OCI-LY3 (cell line): ENCODE results near the gene C20orf202.

Source experiments
- H2AFZ ChIP-seq: fragments of 200-600, 300-600 bp; shearing (Covaris generic); 2 replicates; pipeline ENCODE4 v1.6.0; 2014; ENCODE audit warnings: antibody characterized with exemption, low read depth, low read length
- H3K27ac ChIP-seq: fragments of 200-600, 300-600 bp; sonication (generic); 2 replicates; pipeline ENCODE4 v1.5.1; 2014; ENCODE audit warnings: mild to moderate bottlenecking, low read length, moderate library complexity, mixed read lengths
- H3K27me3 ChIP-seq: fragments of 200-600, 300-600 bp; sonication (generic); 2 replicates; pipeline ENCODE4 v1.6.1; 2014; ENCODE audit warnings: low read depth, low read length, mixed read lengths
- H3K36me3 ChIP-seq: fragments of 200-600, 300-600 bp; sonication (generic); replicated peaks from 2 replicates; pipeline ENCODE3; 2014; ENCODE audit warnings: low read depth, low read length, mixed read lengths
- H3K4me1 ChIP-seq: fragments of 300-600, 200-600 bp; sonication (generic); 2 replicates; pipeline ENCODE4 v1.6.1; 2014; ENCODE audit warnings: low read length, mixed read lengths
- H3K4me2 ChIP-seq: fragments of 200-600, 300-600 bp; sonication (generic); 2 replicates; pipeline ENCODE4 v1.6.1; 2014; ENCODE audit warnings: low read length, mixed read lengths
- H3K4me3 ChIP-seq: fragments of 300-600, 200-600 bp; sonication (generic); 2 replicates; pipeline ENCODE4 v1.5.1; 2014; ENCODE audit warnings: antibody characterized with exemption, mild to moderate bottlenecking, low read length, moderate library complexity
- H3K79me2 ChIP-seq: fragments of 300-600, 200-600 bp; shearing (Covaris generic); 2 replicates; pipeline ENCODE4 v1.6.1; 2014; ENCODE audit warnings: mild to moderate bottlenecking, low read length, mixed read lengths
- H3K9ac ChIP-seq: fragments of 300-600, 200-600 bp; shearing (Covaris generic); 2 replicates; pipeline ENCODE4 v1.6.0; 2014; ENCODE audit warnings: mild to moderate bottlenecking, low read length, moderate library complexity
- H3K9me3 ChIP-seq: fragments of 200-600, 300-600 bp; shearing (Covaris generic); 2 replicates; pipeline ENCODE4 v1.6.1; 2014; ENCODE audit warnings: low read length, mixed read lengths; ENCODE audit not compliant: insufficient read depth
- H4K20me1 ChIP-seq: fragments of 200-600, 300-600 bp; sonication (generic); 2 replicates; pipeline ENCODE4 v1.6.1; 2016; ENCODE audit warnings: low read length, mixed read lengths; ENCODE audit not compliant: insufficient read depth
- EZH2phosphoT487 ChIP-seq: fragments of 200-600 bp; shearing (Covaris generic); IDR thresholded peaks from 2 replicates; pipeline ENCODE4 v1.6.1; 2018; ENCODE audit warnings: antibody characterized with exemption, mixed run types, low read depth
- TF ChIP-seq, protein P1 (sequence below): fragments of 200-600, 300-600 bp; sonication (generic); IDR thresholded peaks from 2 replicates; pipeline ENCODE4 v1.5.1; 2014; ENCODE audit warnings: antibody characterized with exemption, low read length, low read depth

C20orf202 gene

GRCh38 chr20:1224205-1224890 lies 21.1 kb downstream of the C20orf202 start:
- Histone ChIP-seq H3K27ac (no peak overlapping the region), H3K36me3 (no peaks in the 10 kb centered on the region), H3K4me3 (no peak overlapping the region), H3K4me2 (no peak overlapping the region), H3K27me3 (peaks cover 7% of the 10 kb centered on the region; the same call in 1 of the 2 replicates), H3K9ac (no peak overlapping the region), H4K20me1 (no peaks in the 10 kb centered on the region), H3K9me3 (no peaks in the 10 kb centered on the region), H2AFZ (no peak overlapping the region), H3K79me2 (no peaks in the 10 kb centered on the region), H3K4me1 (no peaks in the 10 kb centered on the region)
- TF ChIP-seq, protein P1, sequence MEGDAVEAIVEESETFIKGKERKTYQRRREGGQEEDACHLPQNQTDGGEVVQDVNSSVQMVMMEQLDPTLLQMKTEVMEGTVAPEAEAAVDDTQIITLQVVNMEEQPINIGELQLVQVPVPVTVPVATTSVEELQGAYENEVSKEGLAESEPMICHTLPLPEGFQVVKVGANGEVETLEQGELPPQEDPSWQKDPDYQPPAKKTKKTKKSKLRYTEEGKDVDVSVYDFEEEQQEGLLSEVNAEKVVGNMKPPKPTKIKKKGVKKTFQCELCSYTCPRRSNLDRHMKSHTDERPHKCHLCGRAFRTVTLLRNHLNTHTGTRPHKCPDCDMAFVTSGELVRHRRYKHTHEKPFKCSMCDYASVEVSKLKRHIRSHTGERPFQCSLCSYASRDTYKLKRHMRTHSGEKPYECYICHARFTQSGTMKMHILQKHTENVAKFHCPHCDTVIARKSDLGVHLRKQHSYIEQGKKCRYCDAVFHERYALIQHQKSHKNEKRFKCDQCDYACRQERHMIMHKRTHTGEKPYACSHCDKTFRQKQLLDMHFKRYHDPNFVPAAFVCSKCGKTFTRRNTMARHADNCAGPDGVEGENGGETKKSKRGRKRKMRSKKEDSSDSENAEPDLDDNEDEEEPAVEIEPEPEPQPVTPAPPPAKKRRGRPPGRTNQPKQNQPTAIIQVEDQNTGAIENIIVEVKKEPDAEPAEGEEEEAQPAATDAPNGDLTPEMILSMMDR = no peak
- TF ChIP-seq EZH2phosphoT487 = no peak

GRCh38 chr20:1225263-1225782 lies 22.1 kb downstream of the C20orf202 start:
- no peak overlapping the region for H2AFZ ChIP-seq
- no peaks in the 10 kb centered on the region for H3K9me3 ChIP-seq
- H3K4me1 ChIP-seq = no peaks in the 10 kb centered on the region
- H3K36me3 ChIP-seq = no peaks in the 10 kb centered on the region
- no peak overlapping the region for H3K9ac ChIP-seq
- H3K27me3 ChIP-seq = peaks cover 14% of the 10 kb centered on the region
- no peak overlapping the region for H3K4me2 ChIP-seq
- H3K79me2 ChIP-seq = no peaks in the 10 kb centered on the region
- no peaks in the 10 kb centered on the region for H4K20me1 ChIP-seq
- no peak for TF ChIP-seq EZH2phosphoT487
- TF ChIP-seq, protein P1 = no peak
- no peak overlapping the region for H3K27ac ChIP-seq
- H3K4me3 ChIP-seq = no peak overlapping the region

GRCh38 chr20:1225783-1226654 lies 22.8 kb downstream of the C20orf202 start, which contains the start of gene RAD21L1:
Gene RAD21L1 (plus strand): TSS chr20:1226044. CDS start chr20:1228454, 2,410 bp downstream.
- Histone ChIP-seq H4K20me1 (no peaks in the 10 kb centered on the region), H3K79me2 (no peaks in the 10 kb centered on the region), H2AFZ (no peak within 1 kb of the TSS), H3K4me3 (no peak within 1 kb of the TSS), H3K4me2 (no peak within 1 kb of the TSS), H3K27ac (no peak within 1 kb of the TSS), H3K27me3 (peaks cover 19% of the 10 kb centered on the region), H3K4me1 (no peaks in the 10 kb centered on the region), H3K36me3 (no peaks in the 10 kb centered on the region), H3K9me3 (no peaks in the 10 kb centered on the region), H3K9ac (no peak within 1 kb of the TSS)
- TF ChIP-seq, protein P1 = no peak
- TF ChIP-seq EZH2phosphoT487 = no peak

DNA sequence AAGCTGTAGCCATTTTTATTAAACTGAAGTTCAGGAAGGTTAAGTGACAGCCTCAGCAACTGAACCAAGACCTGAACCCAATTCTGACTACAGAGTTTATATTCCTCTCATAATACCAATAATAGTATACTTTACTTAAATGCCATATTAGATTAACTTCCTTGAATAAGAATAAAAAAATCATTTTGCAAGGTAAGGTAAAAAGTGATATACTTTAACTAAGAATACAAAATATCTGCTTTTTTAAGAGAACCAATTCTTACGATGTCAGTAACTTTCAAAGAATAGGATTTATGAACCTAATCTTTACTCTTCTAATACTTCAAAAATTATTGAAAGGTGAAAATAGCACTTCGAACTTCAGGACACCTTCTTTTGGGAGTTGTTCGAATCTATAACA lies 26.3 kb downstream of the C20orf202 start:
- H3K36me3 ChIP-seq = no peaks in the 10 kb centered on the region
- no peak overlapping the region for H3K4me3 ChIP-seq
- peaks cover 19% of the 10 kb centered on the region for H3K27me3 ChIP-seq
- no peak overlapping the region for H3K27ac ChIP-seq
- no peak overlapping the region for H3K4me2 ChIP-seq
- no peak overlapping the region for H2AFZ ChIP-seq
- no peaks in the 10 kb centered on the region for H4K20me1 ChIP-seq
- no peaks in the 10 kb centered on the region for H3K79me2 ChIP-seq
- TF ChIP-seq EZH2phosphoT487 = no peak
- TF ChIP-seq, protein P1 = no peak
- H3K4me1 ChIP-seq = peaks cover 16% of the 10 kb centered on the region
- H3K9ac ChIP-seq = no peak overlapping the region
- no peaks in the 10 kb centered on the region for H3K9me3 ChIP-seq
